NOMO-1 treated with dmso at 0.1 percent for 144 hours (cell line): ENCODE measurements around the gene SOWAHA.
"Not testable (repeated sequence)": the region's sequence is repeated elsewhere in the genome, so short reads cannot be mapped to it uniquely, and the experiment has no call there.

Experiments used
- DNase-seq: peaks from one replicate; lab custom pipeline; 2025; ENCODE audit not compliant: unreplicated experiment; lab: John Stamatoyannopoulos, UW

SOWAHA gene

GRCh38 chr5:132848270-132848669, 35.2 kb downstream of the SOWAHA start:
- DNase-seq = no peak

- no peak for DNase-seq
These were observed 36.2 kb downstream of the SOWAHA start for GRCh38 chr5:132849347-132849746.

GRCh38 chr5:132850066-132850465, 37.0 kb downstream of the SOWAHA start:
- no peak for DNase-seq

- DNase-seq = no peak
These were observed 40.2 kb downstream of the SOWAHA start for GRCh38 chr5:132853323-132853722.

GRCh38 chr5:132853790-132854189, 40.7 kb downstream of the SOWAHA start:
- DNase-seq = no peak

- DNase-seq = no peak
These were observed 41.2 kb downstream of the SOWAHA start for GRCh38 chr5:132854301-132854700.

- not testable (repeated sequence) for DNase-seq
These were observed 41.9 kb downstream of the SOWAHA start for GRCh38 chr5:132854992-132855391.

- DNase-seq = no peak
These were observed 42.9 kb downstream of the SOWAHA start for GRCh38 chr5:132856011-132856410.

GRCh38 chr5:132859889-132860437, 46.9 kb downstream of the SOWAHA start:
- DNase-seq = no peak

- DNase-seq = no peak
These were observed 47.6 kb downstream of the SOWAHA start for GRCh38 chr5:132860742-132861141.

GRCh38 chr5:132865668-132866341, 52.7 kb downstream of the SOWAHA start:
- peak; percentile 64 for DNase-seq
